T follicular helper cell (primary cell): ENCODE measurements around the gene ZFC3H1.

Experiments used
- DNase-seq: peaks from one replicate; pipeline ENCODE4 v3.0.0-alpha.2; 2020; ENCODE audit warnings: low read depth

The ZFC3H1 gene

DNA sequence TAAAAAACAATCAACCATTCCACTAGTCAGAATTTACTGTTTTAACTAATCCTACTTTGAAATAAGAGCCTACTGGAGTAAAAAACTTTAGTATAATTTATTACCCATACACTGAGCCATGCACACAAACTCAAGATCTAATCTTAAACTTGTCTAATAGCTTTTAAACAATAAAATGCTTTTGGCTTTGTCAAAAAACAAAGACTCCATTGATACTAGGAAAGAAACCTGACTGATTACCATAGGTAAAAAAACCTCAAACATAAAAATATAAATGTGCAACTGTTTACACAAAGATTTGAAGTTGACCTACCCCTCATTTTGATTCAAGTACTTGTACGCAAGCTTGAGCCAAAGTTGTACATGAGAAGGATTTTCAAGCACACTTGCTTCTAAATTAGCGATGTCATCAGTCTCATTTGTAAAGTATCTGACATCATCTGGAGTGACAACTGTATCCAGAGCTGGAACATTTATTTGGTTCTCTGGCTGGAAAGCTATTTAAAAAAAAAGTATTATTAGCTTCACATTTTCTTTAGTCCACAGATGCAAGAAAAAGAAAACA is 36.1 kb downstream of the ZFC3H1 start:
- no peak for DNase-seq

DNA sequence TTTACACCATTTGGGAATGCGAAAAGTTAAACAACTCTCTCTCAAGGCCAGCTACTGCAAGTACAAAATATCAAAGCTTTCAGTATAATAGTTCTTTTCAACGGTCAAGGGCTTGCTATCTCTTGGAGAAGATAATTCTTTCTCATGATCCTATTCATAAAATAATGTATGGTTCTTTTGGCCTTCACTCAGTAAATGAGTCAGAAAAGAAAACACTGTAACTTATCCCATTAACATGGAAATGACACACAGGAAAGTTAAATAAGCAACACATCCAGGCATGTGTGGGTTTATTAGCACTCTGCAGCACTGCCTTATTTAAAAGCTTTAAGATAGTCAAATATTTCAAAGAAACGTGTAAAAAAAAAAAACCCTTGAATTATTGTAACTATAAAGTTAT is 36.9 kb downstream of the ZFC3H1 start:
- no peak for DNase-seq

DNA sequence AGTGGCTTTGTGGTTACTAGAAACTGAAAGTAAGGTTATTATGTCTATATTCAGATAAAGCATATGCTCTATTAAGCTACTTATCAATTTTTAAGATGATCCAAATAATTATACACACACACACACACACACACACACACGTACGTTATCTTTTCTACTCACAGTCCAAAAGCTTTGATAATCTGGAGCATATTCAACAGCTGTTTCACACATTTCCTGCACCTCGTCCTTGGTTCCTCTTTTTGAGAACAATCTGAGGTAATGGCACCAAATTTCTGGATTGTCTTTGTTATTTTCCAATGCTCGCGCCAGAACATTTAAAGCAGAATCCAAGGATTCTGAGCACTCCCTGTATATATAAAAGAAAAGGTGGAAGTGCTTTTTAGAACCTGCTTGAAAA is 37.5 kb downstream of the ZFC3H1 start:
- DNase-seq = no peak

DNA sequence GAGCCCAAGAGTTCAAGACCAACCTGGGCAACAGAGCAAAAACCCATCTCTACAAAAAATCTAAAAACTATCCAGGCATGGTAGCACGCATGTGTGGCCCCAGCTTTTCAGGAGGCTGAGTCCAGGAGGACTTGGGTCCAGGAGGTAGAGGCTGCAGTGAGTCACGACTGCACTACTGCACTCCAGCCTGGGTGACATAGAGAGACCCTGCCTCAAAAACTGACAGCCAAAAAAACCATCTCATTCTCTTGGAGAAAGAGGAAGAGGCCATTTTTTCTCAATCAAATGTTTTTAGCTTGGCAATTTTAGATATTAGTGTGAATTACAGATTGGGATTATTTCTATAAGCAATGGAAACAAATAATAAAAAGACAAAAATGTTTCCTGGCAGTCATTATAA is 38.2 kb downstream of the ZFC3H1 start:
- DNase-seq = no peak

DNA sequence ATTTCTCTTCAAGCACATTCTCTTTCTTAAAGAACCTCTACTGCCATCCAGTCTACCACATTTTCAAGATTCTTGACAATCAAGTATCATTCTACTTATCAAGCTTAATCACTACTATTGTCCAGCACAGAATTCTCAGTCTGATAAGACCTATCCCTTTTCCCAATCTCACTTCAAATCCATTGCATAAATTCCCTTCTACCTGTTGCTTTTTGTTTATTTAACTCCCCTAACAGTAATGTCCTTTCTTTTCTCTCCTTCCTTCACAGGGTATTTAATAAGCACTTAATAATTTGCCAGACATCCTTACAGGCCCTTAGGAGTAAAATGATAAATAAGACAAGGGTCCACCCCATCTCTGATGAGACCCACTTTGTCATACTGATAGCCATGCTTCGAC is 41.7 kb downstream of the ZFC3H1 start:
- no peak for DNase-seq

DNA sequence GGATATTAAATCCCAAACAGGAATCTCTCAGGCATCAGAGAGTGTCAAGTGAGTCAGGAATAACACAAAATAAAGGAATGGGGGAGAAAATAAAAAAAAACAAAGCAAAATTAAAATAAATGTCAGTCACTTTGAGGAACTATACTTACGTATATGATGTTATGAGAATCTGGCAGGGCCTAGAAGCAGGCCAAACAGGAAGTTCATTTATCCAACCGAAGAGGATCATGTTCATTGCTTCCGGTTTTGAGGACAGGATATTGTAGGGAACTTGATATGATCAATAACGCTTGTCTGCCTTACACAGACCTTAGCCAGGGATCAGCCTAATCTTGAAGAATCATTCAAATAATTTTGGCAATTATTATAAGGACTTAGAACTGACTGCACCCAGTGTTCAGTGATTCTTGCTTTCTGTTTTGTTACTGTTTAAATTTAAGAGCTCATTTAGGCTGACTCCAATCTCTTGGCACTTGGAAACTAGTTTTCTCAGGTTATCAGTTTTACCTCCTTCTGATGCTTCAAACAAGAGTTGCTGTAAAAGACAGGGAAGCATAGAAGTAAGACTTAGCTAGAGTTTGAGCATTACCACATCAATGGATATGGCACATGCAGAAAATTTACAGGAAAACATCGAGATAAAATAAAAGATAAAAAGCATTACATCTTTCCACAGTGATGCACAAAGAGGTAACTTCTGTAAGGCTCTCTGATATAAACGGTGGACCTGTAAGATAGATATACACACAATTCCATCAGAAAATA is 53.4 kb downstream of the ZFC3H1 start:
- DNase-seq = no peak

DNA sequence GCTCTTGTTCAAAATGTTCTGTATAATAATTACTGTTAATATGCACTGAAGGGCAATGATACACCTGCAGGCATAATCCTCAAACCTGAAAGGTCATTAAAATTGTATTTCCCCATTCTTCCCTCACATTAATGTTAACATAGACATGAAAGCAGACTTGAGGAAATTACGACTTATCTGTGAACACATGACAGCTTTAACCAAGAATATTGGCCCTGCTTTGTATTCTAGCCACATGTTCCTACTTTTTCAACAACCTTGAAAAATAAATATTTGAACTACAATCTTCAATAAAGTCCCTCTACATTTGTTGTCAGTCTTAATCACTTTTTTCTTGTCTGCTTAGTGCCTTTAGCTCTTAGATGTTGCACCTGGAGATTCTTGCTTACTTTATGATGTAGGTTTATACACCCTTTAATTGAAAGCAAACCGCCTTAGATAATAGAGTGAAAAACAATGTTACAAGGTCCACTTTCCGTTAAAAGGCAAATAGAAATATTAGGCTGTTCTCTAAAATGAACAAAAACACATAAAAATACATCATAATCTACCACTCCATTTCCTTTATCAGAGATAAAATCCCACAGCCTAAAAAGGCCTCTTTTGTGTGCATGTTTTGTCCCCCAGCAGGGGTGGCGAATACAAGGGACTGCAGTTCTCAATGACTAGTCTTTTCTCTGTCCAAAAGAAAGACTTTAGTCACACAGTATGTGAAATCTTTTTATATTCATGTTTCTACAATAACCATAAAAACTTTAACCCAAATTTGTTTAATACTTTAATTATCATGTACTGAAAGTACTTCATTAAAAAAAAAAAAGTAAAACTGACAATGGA is 55.9 kb downstream of the ZFC3H1 start:
- DNase-seq = no peak

DNA sequence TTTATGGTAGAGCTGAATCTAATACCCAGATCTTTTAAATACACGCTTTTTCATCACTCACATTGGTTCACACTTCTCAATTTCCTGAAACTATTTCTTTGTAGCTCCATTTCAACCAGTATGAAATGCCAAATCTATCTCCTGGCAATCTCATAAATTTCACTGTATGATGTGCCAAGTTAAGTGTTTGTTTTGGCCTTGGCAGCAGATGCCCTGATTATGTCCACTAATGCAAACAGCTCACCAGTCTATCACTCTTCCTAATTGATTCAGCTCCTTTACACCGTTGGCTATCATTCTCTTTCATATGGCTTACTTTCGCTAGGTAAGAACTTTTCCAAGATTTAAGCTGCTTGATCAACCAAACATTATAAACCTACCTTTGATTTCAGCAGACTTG is 58.6 kb downstream of the ZFC3H1 start:
- no peak for DNase-seq

DNA sequence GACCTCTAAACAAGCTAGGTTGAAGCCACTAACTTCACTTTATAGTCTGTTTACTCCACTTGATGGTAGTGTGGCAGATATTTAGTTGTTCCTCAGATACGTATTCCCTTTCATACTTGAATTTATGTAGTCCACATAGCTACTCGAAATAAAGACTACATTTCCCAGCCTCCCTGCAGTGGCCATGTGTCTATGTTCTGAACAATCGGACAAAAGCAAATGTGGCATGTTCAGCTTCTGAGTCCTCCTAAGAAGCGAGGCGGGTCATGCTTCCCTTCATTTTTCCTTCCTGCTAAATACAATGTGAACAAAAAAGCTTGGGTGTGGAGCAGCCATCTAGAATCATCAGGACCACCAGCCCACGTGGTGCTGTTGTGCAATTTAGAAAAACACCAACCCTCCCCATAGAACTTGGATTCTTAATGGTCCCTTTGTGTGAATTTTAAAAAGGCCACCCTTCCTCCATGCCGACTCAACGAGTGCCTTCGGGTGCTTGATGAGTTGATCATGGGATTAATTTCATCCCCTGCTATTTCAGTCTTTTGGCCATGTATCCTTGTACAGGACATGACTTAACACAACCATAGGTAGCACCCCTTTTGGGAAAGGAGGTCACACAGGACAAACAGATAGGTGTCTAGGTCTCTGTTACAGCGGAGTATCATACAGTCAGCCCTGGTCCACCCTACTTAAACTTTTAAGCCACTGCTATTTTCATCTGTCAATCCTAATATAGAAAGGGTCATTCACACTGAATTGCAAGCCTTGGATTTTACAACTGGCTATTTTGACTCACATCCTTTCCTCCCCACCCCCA is 60.7 kb downstream of the ZFC3H1 start:
- DNase-seq = no peak

DNA sequence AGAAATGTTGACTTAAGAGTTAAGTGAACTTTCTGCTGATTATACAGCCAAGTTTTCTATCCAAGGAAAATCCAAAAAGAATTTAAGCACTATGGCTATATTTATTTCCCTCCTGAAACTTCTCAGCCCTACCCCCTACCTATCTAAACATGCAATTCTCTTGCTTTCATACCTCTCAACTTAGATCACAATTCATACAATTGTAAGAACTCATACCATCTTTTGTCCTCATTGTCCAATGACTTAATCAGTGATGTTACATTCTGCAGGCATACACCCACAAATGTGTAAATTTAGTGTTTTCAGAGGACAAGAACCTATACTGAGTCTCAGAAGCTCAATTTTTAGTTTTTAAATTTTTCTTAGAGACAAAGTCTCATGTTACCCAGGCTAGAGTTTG is 62.1 kb downstream of the ZFC3H1 start:
- no peak for DNase-seq

DNA sequence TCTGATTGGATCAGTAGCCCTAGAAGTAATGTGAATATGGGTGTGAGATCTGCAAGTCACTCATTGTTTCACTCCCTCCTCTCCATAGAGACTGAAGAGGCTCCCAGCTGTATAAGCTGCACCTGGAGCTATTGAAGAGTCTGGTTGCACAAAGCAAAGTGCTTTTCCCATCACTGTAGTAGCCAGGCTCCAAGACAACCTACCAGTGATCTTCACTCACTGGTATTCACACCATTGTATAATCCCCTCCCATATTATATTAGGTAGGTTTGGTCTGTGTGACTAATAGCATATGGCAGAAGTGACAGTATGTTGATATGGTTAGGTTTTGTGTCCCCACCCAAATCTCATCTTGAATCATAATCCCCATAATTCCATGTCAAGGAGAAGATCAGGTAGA is 64.4 kb downstream of the ZFC3H1 start:
- no peak for DNase-seq

DNA sequence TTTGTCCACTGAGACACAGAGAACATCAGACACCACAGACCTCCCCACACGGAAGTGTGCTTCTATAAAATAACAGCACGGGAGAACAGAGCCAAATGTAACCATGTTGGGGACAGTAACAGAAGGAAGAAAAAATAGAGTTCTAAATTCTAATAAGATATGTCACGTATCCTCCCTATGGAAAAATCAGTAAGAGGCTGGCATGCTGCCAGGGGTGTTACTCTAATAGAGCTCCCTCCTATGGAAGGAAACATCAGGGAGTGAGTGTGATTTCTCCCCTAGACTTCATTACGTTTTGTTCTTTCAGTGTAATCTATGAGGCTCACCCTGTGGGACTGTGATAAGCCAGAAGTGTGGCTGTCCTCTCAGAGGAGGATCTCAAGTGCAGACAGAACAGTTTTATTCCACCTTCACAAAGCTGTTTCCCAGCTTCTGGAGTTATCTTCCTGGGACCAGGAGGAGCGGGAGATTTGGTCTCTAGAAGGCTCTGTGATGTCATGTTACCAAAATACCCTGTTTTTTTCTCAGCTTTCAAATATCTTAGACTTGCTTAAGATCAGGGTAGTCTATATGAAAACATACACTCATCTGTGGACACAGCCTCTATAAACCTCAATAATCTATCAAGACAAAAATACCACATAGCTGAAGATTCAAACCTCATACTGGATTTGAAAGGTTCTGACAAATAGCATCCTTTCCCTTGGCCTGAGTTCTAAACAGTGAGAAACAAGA is 69.3 kb downstream of the ZFC3H1 start:
- DNase-seq = no peak

DNA sequence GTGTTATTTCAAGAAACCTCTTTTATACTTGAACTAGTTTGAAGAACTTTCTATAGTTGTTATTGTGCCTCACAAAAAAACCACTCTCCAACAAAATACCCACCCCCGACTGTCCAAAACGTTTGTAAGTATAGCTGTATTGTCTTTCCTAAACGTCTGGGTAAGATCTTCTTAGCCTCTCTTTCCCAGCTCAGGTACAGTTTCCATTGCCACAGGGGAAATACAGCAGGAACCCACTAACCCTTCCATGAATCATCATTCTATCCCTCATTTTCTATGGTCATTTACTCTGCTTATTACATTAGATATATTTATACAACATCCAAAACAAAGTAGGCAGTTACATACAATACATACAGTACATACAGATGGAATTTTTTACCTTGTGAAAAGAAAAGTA is 70.8 kb downstream of the ZFC3H1 start:
- no peak for DNase-seq

DNA sequence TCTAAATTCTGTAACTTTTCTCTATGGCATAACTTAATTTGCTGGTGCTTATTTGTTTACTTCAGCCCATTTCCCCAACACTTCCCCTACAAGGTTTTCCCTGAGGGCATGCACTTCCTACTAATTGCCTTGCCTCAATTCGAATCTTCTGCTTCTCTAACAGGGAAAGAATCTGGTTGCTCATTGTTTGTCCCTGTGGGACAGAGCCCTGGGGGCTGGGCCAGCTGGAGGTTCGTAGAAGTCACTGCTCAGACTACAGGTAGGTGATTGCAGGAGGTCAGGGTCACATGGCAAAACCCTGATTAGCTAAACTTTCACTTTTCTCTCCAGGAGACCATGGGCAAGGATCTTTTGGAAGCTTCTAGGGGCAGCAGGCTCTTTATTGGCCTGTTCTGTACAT is 72.0 kb downstream of the ZFC3H1 start:
- no peak for DNase-seq

DNA sequence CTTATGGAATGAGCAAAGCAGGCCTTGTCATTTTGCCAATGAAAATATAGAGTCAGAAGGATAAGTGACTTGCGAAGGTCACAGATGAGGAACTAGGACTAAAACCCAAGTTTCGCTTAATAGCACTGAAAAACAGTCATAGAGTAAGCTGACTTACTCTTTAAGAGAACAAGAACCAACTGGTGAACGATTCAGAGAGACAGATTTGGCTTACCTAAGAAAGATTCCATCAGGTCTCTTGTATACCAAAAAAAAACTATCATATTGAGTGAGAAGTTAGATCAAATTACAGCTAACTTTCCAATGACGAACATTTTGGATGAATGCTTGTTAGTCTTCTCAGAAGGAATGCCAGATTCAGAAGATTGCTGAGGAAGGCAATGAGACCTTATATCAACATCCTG is 74.2 kb downstream of the ZFC3H1 start:
- no peak for DNase-seq

DNA sequence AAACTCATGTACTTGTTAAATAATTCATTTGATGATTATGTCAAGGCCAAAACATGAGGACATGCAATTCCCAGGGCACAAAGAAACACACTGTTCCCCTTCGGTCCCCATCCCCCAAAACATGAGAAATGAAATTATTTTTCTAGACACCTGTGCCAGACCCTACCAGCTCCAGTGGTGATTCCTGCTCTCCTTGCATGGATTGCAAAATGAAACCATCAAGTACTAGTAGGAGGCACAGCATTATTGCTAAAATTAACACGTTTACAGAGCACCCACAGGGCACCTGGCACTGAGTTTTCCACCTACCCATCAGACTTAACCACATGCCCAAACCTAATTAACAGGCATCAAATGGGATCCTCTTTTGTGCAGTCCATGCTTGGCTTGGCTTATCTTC is 76.6 kb downstream of the ZFC3H1 start:
- no peak for DNase-seq

DNA sequence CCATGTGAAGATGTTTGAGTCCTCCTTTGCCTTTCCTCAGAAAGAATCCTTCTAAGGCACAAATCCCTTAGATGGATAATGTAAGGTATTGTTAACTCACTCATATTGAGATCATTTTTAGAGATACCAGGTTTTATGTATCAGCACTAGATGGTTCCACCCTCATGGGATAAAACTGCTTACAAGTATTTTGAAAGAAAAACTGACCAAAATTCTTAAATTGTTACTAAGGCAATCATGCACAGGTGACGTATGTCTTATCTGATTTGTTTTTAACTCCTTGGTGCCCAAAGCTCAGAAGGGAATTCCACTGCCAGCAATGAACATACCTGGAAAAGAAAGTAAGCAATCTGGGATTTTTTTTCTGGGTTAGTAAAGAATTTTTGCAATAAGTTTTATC is 78.4 kb downstream of the ZFC3H1 start:
- DNase-seq = no peak

DNA sequence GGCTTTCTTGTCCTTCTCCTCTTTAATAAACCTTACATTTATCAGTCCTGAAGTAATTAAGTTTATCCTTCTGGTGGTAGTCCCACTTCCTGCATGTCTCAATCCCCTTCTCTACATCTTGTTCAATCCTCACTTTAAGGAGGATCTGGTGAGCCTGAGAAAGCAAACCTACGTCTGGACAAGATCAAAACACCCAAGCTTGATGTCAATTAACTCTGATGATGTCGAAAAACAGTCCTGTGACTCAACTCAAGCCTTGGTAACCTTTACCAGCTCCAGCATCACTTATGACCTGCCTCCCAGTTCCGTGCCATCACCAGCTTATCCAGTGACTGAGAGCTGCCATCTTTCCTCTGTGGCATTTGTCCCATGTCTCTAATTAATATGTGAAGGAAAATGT is 79.3 kb downstream of the ZFC3H1 start:
- DNase-seq = no peak

DNA sequence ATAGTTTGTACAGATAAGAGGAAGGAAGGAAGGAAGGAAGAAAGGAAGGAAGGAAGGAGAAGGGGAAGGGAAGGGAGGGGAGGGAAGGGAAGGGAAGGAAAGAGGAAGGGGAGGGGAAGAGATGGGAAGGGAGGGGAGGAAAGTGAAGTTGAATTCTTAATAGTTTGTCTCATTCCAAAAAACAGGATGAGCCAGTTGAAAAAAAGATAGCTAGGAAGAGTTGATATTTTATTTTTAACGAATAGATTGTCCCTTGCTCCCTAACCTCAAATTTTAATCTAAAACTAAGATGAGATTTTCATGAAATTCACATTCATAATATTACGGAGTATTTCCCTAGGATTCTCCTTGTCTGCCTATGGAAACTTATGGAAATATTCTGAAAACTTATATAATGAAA is 80.7 kb downstream of the ZFC3H1 start:
- DNase-seq = no peak

DNA sequence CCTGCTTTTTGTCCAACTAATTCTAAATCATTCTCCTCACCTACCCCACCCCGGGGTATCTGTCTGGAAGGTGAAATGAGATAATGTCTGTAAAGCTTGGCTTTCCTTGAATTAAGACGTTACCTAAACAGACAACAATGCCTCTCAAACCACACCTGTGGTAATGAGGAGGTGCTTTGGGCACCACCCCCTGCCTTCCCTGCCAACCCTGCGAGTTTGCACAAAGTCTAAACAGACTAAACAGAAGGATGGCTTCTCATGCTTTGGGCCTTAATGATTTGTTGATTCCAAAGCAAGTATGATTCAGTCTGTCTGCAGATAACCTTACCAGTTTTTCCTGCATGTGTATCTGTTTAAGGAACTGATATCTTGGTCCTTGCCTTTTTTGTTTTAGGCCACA is 82.4 kb downstream of the ZFC3H1 start:
- no peak for DNase-seq

DNA sequence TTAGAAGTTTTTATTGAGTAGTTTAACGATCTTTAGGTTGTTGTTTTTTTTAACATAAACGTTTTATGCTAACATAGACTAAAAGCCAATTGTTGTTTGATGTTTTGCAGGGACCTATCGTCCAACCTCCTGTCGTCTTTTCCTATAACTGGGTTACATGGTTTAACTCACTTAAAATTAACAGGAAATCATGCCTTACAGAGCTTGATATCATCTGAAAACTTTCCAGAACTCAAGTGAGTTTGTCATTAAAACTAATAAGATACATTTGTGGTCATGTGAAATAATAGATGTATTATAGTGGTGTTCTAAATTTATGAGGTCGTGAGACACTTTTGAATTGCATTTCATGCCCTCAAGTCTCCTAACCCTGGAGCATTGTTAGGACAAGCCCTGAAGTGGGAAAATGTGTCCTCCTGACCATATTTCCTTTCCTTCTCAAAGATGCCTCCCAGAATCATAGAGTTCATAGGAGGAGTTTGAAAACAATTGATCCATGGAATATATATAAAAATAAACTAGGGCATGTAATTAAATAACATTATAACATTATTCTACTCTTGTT is 84.9 kb downstream of the ZFC3H1 start:
- no peak for DNase-seq
